Right renal pelvis (tissue), 4 donors: Measurements from ENCODE around the gene PTER. TPM values are rescaled to one million over a fixed set of nuclear protein-coding genes. Genes with fewer than 3 reads are reported as not detected.

Source experiments
- DNase-seq, 4 donors: peaks; one replicate each; pipeline ENCODE4 v3.0.0-alpha.2; 2013; ENCODE audit warnings: low read depth in 4 of 4, low spot score in 3 of 4, missing footprints in 1 of 4
- polyA plus RNA-seq, 4 donors: library from polyadenylated mRNA; unstranded; fragments of 120-200 nt; gene quantifications; one replicate each; pipeline ENCODE4 v1.2.1, GENCODE V29; 2013; ENCODE audit not compliant: insufficient read length in 4 of 4

PTER gene
- polyA plus RNA-seq, 4 donors: 18.3 to 25.1 (median 22.1) TPM

DNA sequence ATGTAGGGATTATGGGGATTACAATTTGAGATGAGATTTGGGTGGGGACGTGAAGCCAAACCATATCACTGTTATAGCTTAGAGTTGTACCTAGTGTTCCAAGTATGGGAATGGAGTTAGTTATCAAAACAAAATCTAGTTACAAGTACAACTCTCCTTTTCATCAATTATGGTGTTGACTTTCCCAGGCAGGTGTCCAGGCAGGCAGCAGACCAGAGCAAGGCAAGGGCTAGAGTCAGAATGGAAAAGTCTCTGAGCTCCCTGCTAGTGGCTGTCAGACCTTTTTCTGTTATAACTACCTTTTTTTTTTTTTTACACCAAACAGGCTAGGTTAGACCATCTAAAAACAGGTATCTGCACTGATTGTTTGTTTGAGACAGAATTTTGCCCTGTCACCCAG, 29.2 kb downstream of the PTER start:
- no peak for DNase-seq

DNA sequence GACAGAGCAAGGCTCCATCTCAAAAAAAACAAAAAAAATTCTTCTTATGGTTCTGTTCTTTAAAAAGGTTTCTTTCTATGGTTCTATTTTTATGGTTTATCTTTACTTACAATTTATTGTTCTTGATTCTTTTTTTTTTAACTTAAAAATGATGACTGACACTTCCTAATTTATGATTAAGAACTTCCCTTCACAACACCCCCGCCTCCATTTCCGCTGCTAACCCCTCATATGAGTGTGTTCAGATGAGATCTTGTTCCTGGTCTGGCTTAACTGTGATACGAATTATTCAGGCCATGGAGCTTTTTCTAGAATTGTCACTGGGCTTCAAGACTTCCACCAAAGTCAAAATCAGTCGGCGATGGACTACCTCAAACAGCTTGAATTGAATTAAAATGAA, 33.9 kb downstream of the PTER start:
- DNase-seq: no peak

DNA sequence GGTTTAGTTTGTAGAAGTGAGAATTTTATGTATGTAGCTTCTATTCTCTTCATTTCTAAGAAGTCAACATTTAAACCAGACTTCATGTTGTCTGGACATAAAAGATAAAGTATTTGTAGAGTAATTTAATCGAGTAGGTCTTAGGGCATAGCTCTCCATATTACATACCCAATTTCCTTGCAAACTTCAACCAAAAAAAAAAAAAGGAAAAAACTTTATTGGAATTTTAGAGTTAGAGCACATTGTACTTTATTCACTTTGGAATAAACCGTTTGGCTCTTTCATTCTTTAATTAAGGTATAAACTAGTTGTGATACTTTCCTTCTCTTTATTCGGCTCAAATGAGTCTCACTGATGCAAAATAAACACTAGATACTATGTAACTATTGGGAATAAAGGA, 36.0 kb downstream of the PTER start:
- no peak for DNase-seq

DNA sequence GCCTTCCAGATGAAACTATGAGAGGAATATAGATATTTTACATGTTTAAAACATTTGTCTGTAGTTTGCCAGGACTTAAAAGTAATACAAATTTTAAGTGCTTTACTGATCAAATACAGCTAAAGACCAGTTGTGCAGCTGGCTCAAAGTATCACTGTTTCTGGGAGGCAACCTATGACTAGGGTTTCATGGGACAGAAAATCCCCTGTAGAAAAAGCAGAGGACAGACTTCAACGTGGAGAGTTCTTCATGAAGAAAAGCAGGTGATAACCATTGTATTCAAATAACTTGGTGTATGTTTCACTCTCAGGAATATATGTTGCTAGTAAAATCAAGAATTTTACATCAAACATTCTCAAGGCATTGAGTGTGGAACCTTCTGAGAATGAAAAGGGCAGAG, 40.9 kb downstream of the PTER start:
- no peak for DNase-seq

DNA sequence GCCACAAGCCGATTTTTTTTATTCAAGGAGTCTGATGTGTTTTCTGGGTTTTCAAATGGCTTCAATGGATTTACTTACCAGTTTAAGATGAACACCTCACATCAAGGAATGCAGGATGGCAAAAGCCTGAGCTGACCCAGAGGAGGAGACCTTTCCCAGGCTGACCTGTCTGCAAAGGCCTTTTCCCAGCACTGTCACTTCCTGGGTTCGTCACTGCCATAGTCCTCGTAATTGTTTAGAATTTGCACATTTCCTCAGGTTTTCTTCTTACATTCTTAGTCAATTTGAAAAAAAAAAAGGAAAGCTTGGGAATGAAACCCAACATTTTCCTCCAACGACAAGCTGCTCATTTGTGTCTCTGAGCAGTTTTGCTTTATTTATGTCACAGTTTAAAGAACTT, 42.0 kb downstream of the PTER start:
- DNase-seq: no peak

DNA sequence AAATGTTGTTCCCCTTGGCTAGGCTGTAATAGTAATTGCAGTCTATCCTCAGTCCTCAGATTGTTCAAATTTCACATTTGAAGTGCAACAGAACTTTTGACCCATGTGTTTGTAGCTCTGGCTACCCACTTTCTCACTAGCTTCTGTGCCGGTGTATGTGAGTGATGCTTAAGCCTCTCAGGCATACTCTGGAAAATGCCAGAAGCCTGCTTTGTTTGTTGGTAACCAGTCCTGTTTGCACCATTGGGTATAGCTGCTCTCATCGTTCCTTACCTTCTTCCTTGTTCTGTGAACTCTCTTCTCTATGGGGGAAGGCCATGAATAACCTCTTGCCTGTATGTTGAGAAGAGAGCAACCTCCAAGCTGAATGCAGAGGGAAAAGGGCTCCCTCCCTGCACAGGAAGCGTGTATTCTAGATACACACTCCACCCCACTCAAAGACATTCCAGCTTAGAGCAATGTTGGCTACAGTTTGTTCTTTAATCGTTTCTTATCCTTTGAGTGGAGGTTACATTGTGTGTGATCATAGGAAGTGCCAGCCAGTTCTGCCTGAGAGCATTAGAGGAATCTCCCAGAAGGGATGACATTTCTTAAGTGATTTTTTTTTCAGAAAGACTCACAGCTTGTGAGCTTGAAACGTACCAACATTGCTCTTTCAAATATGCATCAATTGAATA, 44.4 kb downstream of the PTER start:
- DNase-seq: peak in 1 of 4 donors; percentile 6

GRCh38 chr10:16483241-16483917, 46.6 kb downstream of the PTER start:
- no peak for DNase-seq

DNA sequence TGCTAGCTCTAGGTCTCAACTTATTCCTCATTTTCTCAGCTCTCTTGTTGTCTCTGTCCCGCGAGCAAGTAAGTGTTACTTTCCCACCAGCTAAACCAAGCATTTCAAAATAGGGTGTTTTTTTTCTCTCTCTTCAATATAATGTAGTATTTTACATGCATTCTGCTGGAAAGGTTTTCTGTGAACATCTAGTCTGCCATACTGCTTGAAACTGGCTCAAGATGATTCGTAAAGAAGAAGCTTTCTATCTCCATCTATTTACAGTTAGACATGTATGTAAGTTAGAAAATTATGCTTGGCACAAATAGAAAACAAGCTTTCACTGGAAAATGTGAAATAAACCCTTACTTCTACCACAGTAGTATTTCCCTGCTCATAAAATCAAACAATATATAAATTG, 53.7 kb downstream of the PTER start:
- DNase-seq: no peak

- DNase-seq: no peak
Measured at GRCh38 chr10:16491933-16492332, 55.1 kb downstream of the PTER start.

- DNase-seq: no peak
Measured at GRCh38 chr10:16493884-16494536, 57.2 kb downstream of the PTER start.

- DNase-seq: no peak
Measured at GRCh38 chr10:16497911-16498310, 61.1 kb downstream of the PTER start.

- DNase-seq: no peak
Measured at GRCh38 chr10:16505161-16505560, 68.4 kb downstream of the PTER start.

DNA sequence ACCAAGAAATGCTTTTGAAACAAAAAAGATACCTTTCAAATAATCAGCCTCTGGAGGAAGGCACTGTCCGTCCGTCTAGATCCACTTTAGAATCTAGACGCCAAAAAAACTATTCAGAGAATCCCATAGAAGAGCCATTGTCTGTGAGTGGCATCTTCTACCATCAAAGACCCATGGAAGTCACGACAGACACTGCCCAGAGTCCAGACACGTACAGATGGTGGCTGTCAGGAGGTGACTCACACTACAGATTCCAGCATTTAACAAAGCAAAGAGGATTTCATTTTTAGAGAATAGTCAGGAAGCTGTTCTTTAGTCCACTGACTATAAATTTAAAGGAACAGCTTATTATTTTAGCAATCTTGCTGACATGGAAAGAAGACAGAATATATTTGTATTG, 73.2 kb downstream of the PTER start:
- DNase-seq: no peak

GRCh38 chr10:16510843-16511242, 74.0 kb downstream of the PTER start:
- no peak for DNase-seq

GRCh38 chr10:16518822-16519221, 82.0 kb downstream of the PTER start:
- DNase-seq: no peak

GRCh38 chr10:16519250-16519907, 82.6 kb downstream of the PTER start:
- peak in 1 of 4 donors; percentile 0 for DNase-seq

DNA sequence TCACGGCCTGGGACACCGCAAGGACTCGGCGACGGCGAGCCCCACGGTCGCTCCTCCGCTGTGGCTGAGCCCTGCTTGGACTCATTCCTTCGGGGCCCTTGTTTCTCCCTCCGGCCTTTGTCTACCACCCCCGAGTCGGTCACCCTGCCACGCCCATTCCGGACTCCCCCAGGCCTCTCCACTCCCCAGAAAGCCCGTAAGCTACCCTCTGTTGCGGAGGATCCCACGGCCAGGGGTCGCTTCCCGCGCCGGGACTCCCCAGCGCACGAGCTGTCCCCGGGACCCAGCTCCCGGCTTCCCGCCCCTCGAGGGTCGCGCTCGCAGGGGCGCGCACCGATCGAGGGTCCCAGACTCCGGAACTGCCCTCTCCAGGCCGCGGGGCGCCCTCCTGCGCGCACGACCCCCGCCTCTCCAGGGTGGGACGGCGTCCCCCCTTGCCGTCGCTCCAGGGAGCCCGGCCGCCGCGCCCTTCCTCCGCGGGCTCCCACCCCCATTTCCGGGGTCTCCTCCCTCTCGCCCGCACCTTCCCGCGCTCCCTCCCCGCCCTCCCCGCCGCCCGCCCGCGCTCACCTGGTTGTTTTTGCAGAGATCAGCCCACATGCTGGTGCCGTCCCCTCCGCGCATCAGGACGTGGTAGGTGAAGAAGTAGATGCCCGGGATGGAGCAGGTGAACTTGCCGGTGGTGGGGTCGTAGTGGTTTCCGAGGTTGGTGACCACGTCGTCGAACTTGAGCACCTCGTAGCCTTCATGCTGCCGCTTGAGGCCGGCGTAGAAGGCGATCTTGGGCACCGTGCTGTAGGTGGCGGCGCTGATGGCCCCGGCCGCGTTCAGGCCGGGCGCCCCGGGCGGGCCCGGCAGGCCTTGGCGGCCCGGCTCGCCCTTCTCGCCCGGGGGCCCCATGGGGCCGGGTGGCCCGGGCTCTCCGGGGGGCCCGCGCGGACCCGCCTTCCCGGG, 83.4 kb downstream of the PTER start:
- DNase-seq: peak in 1 of 4 donors; percentile 4

GRCh38 chr10:16520900-16521299, 84.1 kb downstream of the PTER start:
- peak in 1 of 4 donors; percentile 1 for DNase-seq

- DNase-seq: peak in 2 of 4 donors; percentile 12 to 20
Measured at GRCh38 chr10:16521311-16522016, 84.7 kb downstream of the PTER start, which contains the start of gene C1QL3. C1QL3 (minus strand) TSS chr10:16521879; CDS start chr10:16521065, 814 bp downstream.
